ENCODE measurements around the gene AP4E1. TPM values are rescaled to one million over a fixed set of nuclear protein-coding genes. Genes with fewer than 3 reads are reported as not detected.
"Not testable (repeated sequence)": the region's sequence is repeated elsewhere in the genome, so short reads cannot be mapped to it uniquely, and the experiment has no call there.

The AP4E1 gene
- total RNA-seq, 1 donor, result 26.3 TPM

GRCh38 chr15:50888054-50888453 is 20.4 kb upstream of the AP4E1 start:
- DNase-seq (ENCODE audit: low read depth), result no peak
- H3K4me3 ChIP-seq (ENCODE audit: low read depth, low read length), result no peak overlapping the region
- no peak for TF ChIP-seq CTCF (IDR thresholded peaks at IDR 0.05; ENCODE audit: insufficient read depth, low read depth, low read length)

DNA sequence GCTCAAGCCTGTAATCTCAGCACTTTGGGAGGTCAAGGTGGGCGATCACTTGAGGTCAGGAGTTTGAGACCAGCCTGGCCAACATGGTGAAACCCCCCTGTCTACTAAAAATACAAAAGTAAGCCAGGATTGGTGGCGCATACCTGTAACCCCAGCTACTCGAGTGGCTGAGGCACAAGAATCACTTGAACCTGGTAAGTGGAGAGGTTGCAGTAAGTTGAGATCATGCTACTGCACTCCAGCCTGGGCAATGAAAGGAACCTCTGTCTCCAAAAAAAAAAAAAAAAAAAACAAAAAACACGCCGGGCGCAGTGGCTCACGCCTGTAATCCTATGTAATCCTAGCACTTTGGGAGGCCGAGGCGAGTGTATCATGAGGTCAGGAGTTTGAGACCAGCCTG is 18.9 kb upstream of the AP4E1 start:
- no peak for TF ChIP-seq CTCF (IDR thresholded peaks at IDR 0.05; ENCODE audit: insufficient read depth, low read depth, low read length)
- H3K4me3 ChIP-seq (ENCODE audit: low read depth, low read length), result no peak overlapping the region
- no peak for DNase-seq (ENCODE audit: low read depth)

GRCh38 chr15:50890751-50891150 is 17.7 kb upstream of the AP4E1 start:
- no peak overlapping the region for H3K4me3 ChIP-seq (ENCODE audit: low read depth, low read length)
- no peak for TF ChIP-seq CTCF (IDR thresholded peaks at IDR 0.05; ENCODE audit: insufficient read depth, low read depth, low read length)
- no peak for DNase-seq (ENCODE audit: low read depth)

GRCh38 chr15:50891159-50891558 is 17.3 kb upstream of the AP4E1 start:
- TF ChIP-seq CTCF (IDR thresholded peaks at IDR 0.05; ENCODE audit: insufficient read depth, low read depth, low read length), result no peak

DNA sequence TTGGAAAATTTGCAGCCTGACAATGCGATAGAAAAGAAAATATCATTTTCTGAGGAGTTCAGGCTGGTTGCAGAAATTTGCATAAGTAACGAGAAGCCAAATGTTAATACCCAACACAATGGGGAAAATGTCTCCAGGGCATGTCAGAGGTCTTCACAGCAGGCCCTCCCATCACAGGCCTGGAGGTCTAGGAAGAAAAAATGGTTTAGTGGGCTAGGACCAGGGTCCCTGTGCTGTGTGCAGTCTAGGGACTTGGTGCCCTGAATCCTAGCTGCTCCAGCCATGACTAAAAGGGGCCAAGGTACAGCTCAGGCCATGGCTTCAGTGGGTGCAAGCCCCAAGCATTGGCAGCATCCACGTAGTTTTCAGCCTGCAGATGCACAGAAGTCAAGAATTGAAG is 14.5 kb upstream of the AP4E1 start:
- no peak for DNase-seq (ENCODE audit: low read depth)
- no peak for TF ChIP-seq CTCF (IDR thresholded peaks at IDR 0.05; ENCODE audit: insufficient read depth, low read depth, low read length)
- no peak overlapping the region for H3K4me3 ChIP-seq (ENCODE audit: low read depth, low read length)

More at GRCh38 chr15:50891159-50891558, 17.3 kb upstream of the AP4E1 start:
- H3K4me3 ChIP-seq (ENCODE audit: low read depth, low read length), result no peak overlapping the region
- no peak for DNase-seq (ENCODE audit: low read depth)

DNA sequence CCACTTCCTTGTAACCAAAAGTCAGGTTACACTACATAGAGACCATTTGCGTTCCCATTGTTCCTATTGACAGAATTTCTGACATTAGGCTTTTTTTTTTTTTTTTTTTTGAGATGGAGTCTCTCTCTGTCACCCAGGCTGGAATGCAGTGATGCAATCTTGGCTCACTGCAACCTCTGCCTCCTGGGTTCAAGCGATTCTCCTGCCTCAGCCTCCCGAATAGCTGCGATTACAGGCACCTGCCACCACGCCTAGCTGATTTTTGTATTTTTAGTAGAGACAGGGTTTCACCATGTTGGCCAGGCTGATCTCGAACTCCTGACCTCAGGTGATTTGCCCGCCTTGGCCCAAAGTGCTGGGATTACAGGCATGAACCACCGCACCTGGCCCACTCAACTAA is 7.1 kb upstream of the AP4E1 start:
- not testable (repeated sequence) for DNase-seq (ENCODE audit: low read depth); H3K4me3 ChIP-seq (ENCODE audit: low read depth, low read length)

DNA sequence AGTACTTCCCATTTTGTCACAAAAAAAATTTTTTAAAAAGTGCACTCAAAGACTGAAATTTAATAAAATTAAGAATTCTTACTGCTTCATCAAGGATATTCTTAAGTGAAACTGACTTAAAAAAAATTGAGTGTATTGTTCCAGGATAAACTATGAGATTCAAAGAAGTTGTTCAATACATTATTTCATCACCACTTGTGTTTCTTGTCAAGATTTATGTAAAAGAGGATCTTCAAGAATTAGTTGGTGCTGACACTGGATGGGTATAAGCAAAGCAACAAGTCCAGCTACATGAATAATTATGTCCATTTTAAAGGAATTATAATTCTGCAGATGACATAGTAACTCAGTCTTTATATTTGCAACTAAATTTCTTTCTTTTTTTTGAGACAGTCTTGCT is 4.3 kb upstream of the AP4E1 start:
- no peak for DNase-seq (ENCODE audit: low read depth)
- H3K4me3 ChIP-seq (ENCODE audit: low read depth, low read length), result no peak overlapping the region
- TF ChIP-seq CTCF (IDR thresholded peaks at IDR 0.05; ENCODE audit: insufficient read depth, low read depth, low read length), result no peak

Measured in fibroblast of villous mesenchyme (primary cell).